H54 (cell line): ENCODE measurements around the gene HNRNPC.

Experiments used
- DNase-seq: peaks from one replicate; pipeline ENCODE4 v3.0.0; 2011; ENCODE audit warnings: low spot score, mixed read lengths; ENCODE audit not compliant: insufficient read length
- FAIRE-seq: peaks from 3 replicates; lab custom pipeline; 2011; peaks lifted over from hg19 to GRCh38; lab: Jason Lieb, UNC
- POLR2A ChIP-seq: IDR thresholded peaks from 2 replicates; pipeline ENCODE4 v1.6.1; 2011; ENCODE audit warnings: low read depth, mild to moderate bottlenecking, low read length

Gene HNRNPC

DNA sequence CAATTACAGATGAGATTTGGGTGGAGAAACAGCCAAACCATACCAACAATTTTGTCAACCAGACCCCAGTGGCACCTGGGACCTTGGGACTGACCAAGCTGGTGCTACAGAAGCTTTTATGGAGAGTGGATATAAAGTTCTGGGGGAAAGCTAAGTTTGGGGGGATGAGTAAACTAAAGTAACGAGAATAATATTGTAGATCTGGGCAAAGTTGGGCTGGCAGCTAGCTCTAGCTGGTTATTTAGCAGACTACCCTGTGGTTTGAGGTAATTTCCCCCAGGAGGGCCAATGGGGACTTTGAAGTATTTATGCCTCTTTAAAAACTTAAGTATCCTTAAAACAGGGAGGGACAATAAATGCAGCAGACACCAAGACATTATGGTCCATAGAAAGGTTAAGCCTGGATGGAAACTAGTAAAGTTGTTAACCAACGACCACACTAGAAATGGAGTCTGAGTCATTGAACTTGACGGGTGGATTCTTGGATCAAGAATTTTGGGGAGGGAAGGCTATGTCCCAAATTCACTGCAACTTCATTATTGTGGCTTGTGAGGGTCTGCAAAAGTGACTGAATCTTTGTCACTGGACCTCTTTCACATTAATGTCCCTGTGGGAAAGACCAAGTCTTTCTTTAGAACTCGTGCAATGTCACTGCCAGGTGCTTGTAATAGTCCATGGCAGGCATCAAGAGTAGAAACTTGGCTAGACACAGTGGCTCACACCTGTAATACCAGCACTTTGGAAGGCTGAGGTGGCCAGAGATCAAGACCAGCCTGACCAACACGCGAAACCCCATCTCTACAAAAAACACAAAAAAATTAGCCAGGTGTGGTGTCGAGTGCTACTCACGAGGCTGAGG lies 64.8 kb downstream of the HNRNPC start:
- no peak for FAIRE-seq
- TF ChIP-seq POLR2A: no peak
- no peak for DNase-seq

DNA sequence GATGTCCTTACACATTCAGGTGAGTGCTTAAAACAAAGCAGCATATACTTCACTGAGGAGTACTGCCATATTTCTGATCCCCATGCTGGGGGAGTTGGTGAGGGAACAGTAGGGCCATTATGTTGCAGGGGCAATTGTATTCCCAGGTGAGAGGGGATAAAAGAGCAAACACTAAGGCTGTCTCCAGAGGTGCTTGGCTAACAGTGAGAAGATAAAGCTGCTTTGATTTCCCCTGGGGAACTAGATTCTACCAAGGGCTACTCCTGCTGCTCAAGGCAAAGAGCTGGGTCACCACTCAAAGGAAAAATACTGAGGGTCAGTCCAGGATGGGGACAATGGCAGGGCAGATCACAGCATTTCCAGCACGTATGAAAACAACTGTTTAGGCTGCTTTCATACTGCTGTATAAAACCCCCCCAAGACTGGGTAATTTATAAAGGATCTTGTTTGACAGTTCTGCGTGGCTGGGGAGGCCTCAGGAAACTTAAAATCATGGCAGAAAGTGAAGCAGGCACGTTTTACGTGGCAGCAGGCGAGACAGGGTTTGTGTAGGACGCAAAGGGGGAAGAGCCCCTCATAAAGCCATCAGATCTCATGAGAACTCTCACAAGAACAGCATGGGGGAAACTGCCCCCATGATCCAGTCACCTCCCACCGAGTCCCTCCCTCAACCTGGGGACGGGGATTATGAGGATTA lies 65.6 kb downstream of the HNRNPC start:
- TF ChIP-seq POLR2A: no peak
- DNase-seq: no peak
- FAIRE-seq: no peak

DNA sequence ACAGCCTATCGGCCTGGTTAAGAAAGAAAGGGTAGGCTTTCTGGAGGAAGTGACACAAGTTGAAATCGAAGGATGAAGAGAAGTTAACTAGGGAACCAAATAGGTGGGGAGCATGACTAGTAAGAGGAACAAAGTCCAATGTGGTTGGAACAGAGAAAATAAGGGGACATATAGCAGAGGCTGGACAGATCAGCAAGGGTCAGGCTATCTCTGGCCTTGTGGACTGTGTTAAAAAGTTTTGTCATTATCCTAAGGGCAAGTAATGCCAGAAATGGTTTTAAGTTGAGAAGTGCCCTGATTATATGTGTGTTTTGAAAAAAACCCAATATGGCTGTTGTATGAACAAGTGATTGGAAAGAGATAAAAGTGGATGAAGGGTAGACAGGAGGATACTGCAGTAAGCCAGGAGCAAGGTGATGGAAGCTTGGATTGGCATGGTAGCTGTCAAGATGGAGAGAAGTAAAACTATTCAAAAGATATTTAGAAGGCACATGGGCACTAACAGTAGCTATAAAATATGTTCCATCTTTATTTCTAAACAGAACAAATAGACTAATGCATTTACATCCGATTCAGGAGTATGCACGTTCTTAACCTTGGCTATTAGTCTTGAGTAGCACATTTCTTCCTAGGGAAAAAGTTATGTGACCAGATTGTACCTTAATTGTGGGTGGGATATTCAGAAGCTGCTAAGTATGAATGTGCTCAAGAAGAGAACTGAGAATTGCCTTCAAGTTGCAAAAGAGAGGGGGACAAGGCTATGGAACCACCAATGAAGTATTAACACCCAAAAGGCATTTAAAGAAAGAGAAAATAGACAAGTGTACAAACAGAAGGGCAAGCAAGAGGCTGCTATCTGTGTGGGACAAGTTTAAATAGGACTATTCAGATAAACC lies 66.5 kb downstream of the HNRNPC start:
- TF ChIP-seq POLR2A: no peak
- no peak for DNase-seq
- no peak for FAIRE-seq

DNA sequence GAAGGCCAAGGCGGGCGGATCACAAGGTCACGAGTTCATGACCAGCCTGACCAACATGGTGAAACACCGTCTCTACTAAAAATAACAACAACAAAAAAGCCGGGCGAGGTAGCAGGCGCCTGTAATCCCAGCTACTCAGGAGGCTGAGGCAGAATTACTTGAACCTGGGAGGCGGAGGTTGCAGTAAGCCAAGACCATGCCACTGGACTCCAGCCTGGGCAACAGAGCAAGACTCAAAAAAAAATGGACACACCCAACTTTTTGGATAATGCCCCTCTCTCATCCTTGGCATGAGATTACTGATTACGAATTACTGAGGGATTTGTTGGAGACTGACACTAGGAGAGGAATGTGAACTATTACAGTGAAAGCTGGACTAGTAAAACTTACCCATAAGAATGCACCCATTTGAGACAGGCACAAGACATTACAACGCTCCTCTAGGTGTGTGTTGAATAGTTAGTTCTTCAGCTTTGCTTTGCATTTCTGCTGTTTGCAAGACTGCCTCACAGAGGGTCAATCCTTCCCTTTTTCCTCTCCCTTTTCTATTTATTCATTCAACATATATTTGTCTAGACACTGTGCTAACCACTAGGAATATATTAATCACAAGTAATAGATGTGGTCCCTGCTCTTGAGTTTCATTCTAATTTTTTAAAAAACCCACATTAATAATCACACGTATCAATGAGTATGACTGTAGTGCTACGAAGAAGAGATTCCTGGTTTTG lies 67.3 kb downstream of the HNRNPC start:
- DNase-seq (no peak), FAIRE-seq (no peak)
- TF ChIP-seq POLR2A: no peak

DNA sequence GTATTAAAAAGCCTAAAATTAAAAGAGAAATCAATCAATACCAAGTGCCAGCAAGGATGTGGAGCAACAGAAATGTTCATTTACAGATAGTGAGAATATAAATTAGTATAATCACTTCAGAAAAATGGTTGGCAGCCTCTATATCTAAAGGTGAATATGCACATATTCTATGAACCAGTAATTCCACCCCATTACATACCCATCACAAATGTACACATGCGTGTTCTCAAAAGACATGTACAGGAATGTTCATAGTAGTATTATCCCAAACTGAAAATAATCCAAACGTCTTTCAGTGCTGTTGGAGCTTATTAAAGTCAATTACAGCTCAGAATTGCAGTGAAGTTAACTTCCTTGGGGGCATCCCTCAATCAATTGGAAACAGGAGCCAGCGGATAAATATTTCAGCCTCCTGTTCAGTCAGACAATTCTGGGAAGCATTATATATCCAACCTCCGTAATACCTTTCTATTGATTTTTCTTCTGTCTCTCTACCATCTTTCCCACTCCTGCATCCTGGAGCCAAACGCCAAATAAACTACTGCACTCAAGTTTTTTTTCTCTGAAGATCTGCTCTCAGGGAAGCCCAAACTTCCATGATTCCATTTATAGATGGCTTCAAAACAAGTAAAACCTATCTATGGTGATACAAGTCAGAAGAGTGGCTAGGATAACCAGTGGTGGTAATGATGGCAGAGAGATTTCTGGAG lies 68.3 kb downstream of the HNRNPC start:
- no peak for TF ChIP-seq POLR2A
- no peak for FAIRE-seq
- no peak for DNase-seq

DNA sequence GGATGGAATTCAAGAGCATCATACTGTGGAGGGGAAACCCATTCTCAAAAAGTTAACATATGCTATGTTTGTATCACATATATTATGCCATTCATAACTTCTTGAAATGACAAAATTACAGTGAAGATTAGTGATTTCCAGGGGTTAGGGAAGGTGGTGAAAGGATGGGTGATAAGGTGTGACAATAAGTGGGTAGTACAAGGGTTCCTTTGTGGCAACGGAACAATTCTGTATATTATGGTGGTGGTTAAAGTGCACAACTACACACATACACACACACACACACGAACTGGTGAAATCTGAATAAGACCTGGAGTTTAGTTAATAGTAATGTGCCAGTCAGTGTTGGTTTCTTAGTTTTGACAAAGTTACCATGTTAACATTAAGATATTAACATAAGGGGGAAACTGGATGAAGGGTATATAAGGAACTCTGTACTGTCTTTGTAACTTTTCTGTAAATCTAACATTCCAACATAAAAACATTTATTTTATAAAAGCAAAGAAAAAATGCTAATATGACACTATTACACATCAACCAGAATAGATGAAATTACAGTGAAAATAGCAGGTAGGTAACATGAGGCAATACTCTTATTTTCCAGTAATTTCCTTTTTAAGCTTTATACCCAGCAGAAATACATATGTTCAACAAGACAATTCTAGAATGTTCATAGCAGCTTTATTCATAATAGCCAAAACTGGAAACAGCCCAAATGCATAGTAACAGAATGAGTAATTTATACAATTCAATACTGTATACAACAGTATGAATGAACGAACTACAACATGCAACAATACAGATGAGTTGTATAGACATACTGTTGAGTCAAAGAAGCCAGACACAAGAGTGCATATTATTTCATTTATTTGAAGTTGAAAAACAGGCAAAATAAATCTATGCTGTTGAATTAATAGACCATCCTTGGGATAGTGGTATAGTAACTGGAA lies 69.4 kb downstream of the HNRNPC start:
- FAIRE-seq (no peak), DNase-seq (no peak)
- TF ChIP-seq POLR2A: no peak

DNA sequence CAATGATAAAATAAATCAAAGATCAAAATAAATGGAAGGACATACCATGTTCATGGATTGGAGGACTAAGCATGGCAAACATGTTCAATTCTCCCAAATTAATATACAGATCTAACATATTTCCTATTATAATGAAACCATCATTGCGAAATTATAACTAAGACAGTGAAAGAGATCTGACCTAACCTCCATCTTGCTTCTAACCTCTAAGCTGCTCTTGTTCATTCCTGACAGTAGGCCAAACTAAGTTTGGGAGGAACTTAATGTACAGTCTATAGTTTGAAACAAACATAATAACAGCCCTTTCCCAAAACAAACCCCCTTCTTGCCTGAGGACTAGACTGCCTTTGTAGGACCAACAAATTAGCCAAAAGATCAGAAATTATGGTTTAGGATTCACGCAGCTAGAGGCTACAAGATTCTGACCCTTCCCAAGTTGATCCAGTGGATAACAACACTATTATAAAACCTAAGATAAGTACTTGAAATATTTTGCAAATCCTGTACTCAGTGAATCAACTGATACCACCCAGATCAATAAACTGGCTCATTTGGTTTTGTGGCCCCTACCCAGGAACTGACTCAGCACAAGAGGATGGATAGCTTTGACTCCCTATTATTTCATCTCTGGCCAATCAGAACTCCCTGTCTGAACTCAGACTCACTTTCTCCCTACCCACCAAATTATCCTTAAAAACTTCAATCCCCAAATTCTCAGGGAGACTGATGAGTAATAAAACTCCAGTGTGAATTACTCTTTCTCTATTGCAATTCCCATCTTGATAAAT lies 71.6 kb downstream of the HNRNPC start:
- no peak for DNase-seq
- no peak for TF ChIP-seq POLR2A
- FAIRE-seq: no peak

DNA sequence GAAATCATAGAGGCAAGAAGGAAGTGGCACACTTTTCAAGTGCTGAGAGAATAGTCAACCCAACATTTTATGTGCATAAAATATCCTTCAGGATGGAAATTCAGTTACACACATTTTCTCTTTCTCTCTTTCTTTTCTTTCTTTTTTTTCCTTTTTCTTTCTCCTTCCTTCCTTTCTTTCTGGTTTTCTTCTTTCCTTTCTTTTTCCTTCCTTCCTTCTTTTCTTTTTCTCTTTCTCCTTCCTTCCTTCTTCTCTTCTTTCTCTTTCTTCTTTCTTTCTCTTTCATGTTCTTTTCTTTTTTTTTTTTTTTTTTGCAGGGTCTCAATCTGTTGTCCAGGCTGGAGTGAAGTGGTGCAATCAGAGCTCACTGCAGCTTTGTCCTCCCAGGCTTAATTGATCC lies 74.6 kb downstream of the HNRNPC start:
- TF ChIP-seq POLR2A: no peak
- no peak for DNase-seq
- FAIRE-seq: no peak

DNA sequence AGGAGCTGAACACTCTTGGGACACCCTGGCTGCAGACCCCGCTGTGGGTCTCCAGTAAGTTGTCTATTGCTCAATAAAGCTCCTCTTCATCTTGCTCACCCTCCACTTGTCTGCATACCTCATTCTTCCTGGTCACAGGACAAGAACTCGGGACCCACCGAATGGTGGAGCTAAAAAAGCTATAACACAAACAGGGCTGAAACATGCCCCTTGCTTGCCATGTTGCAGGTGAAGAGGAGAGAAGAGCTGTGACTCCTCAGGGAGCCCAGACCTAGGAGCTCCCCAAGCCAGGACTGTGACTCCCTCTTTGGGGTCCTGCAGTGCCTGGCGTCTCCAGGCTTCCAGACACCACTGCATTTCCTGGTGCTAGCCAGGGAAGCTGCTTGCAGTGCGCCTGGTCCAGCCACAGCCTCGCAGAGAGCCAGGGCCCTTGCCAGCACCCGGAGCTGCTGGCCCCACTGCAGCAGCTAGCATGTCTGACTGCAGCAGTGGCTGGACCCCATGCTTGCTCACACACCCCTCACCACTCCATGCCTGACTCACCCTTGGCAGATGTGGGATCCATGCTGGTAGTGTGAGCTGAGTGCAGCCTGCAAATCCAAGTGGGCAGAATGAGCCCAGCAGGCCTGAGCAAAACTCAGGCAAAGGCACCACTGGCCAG lies 76.2 kb downstream of the HNRNPC start:
- no peak for TF ChIP-seq POLR2A
- no peak for DNase-seq

DNA sequence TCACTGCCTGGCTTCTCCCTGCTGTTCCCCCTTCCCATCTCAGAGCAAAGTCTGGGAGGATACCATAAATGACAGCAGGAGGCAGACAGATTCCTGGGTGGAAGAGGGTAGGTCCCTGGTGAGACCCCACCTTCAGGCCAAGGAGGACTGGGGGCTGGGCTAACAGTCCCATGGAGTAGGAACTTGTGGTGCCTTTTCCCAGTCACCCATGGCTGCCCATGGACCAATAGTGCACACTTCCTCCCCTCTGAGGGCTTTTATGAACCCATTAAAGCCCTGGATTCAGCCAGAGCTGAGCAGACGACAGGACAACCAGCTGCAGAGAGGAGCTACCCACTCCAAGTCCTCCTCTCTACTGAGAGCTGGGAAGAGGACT lies 76.8 kb downstream of the HNRNPC start:
- FAIRE-seq (no peak), DNase-seq (no peak)
- no peak for TF ChIP-seq POLR2A

More for the DNA sequence above, 76.2 kb downstream of the HNRNPC start:
- no peak for FAIRE-seq
